ENCODE data around the gene CISD1. TPM values are rescaled to one million over a fixed set of nuclear protein-coding genes. Genes with fewer than 3 reads are reported as not detected.
"Not testable (repeated sequence)": the region's sequence is repeated elsewhere in the genome, so short reads cannot be mapped to it uniquely, and the experiment has no call there.

CISD1 gene
- total and polyA plus RNA-seq, 10 donors: 7.1 to 26.5 (median 19.3) TPM

DNA sequence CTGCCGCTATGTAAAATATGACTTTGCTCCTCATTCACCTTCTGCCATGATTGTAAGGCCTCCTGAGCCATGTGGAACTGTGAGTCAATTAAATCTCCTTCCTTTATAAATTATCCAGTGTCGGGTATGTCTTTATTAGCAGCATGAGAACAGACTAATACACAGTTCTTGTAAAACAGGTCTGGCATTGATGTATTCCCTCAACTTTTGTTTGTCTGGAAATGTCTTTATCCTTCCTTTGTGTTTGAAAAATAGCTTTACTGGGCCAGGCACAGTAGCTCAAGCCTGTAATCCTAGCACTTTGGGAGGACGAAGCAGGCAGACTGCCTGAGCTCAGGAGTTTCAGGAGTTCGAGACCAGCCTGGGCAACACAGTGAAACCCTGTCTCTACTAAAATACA lies 15.8 kb upstream of the CISD1 start:
- TF ChIP-seq, protein P1, sequence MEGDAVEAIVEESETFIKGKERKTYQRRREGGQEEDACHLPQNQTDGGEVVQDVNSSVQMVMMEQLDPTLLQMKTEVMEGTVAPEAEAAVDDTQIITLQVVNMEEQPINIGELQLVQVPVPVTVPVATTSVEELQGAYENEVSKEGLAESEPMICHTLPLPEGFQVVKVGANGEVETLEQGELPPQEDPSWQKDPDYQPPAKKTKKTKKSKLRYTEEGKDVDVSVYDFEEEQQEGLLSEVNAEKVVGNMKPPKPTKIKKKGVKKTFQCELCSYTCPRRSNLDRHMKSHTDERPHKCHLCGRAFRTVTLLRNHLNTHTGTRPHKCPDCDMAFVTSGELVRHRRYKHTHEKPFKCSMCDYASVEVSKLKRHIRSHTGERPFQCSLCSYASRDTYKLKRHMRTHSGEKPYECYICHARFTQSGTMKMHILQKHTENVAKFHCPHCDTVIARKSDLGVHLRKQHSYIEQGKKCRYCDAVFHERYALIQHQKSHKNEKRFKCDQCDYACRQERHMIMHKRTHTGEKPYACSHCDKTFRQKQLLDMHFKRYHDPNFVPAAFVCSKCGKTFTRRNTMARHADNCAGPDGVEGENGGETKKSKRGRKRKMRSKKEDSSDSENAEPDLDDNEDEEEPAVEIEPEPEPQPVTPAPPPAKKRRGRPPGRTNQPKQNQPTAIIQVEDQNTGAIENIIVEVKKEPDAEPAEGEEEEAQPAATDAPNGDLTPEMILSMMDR (IDR thresholded peaks at IDR 0.05 in 8 of 11, conservative IDR thresholded peaks at IDR 0.05 in 3 of 11): no peak
- no peak for TF ChIP-seq POLR2AphosphoS5 (IDR thresholded peaks at IDR 0.05)
- no peak for TF ChIP-seq POLR2A (IDR thresholded peaks at IDR 0.05)
- H3K4me1 ChIP-seq: no peaks in the 10 kb centered on the region
- 86 to 100% (median 90%) methylated on average over 4 of the region's 4 CpGs for WGBS, 5 donors

DNA sequence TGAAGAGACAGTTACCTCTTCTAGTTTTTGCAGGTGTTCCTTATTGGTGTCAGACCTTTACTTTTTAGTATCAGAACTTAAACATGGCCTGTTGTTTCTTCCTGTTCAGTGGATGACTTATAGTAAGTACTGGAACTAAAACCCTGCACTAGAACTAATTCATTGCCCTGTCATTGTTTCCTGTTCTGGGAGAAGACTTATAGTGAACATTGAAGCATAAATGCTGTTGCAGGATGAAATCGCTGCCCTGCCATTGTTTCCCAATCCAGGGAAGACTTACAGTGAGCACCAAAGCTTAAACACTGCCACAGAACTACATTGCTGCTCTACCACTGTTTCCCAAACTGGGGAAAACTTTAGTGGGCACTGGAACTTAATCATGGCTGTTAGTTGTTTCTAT lies 14.3 kb upstream of the CISD1 start:
- peaks cover 0 to 5% (median 0%) of the 10 kb centered on the region in 6 donors for H3K4me1 ChIP-seq
- H3K27ac ChIP-seq: no peak overlapping the region
- 21 to 97% (median 52%) methylated on average over 1 of the region's 1 CpG for WGBS, 5 donors
- H3K4me3 ChIP-seq: no peak overlapping the region
- H3K27me3 ChIP-seq (replicated peaks in 1 of 7): no peaks in the 10 kb centered on the region
- peaks cover 0 to 13% (median 5%) of the 10 kb centered on the region in 8 donors for H3K9me3 ChIP-seq
- no peak for DNase-seq
- intact Hi-C loops (cut with DNase I; ENCODE audit: low total_unique reads): no loop called here
- TF ChIP-seq, protein P1 (IDR thresholded peaks at IDR 0.05 in 8 of 11, conservative IDR thresholded peaks at IDR 0.05 in 3 of 11): no peak
- TF ChIP-seq POLR2AphosphoS5 (IDR thresholded peaks at IDR 0.05): no peak
- no peak for TF ChIP-seq POLR2A (IDR thresholded peaks at IDR 0.05)
- H3K36me3 ChIP-seq: peaks cover 0 to 13% (median 0%) of the 10 kb centered on the region in 6 donors

More for the DNA sequence above, 15.8 kb upstream of the CISD1 start:
- intact Hi-C loops (cut with DNase I; ENCODE audit: low total_unique reads): no loop called here
- DNase-seq: no peak
- Histone ChIP-seq H3K4me3 (no peak overlapping the region), H3K36me3 (peaks cover 0 to 13% (median 0%) of the 10 kb centered on the region in 6 donors), H3K9me3 (peaks cover 0 to 13% (median 5%) of the 10 kb centered on the region in 8 donors), H3K27ac (no peak overlapping the region), H3K27me3 (replicated peaks in 1 of 7) (no peaks in the 10 kb centered on the region)

GRCh38 chr10:58256013-58256780 lies 12.8 kb upstream of the CISD1 start:
- H3K27ac ChIP-seq; DNase-seq; intact Hi-C loops (cut with DNase I; ENCODE audit: low total_unique reads); H3K27me3 ChIP-seq (replicated peaks in 1 of 7); H3K4me3 ChIP-seq: not testable (repeated sequence)
- Histone ChIP-seq H3K9me3 (peaks cover 0 to 13% (median 5%) of the 10 kb centered on the region in 8 donors), H3K36me3 (peaks cover 0 to 13% (median 0%) of the 10 kb centered on the region in 6 donors), H3K4me1 (peaks cover 0 to 19% (median 3%) of the 10 kb centered on the region in 6 donors)
- 93 to 99% (median 93%) methylated on average over 7 of the region's 7 CpGs for WGBS, 5 donors

DNA sequence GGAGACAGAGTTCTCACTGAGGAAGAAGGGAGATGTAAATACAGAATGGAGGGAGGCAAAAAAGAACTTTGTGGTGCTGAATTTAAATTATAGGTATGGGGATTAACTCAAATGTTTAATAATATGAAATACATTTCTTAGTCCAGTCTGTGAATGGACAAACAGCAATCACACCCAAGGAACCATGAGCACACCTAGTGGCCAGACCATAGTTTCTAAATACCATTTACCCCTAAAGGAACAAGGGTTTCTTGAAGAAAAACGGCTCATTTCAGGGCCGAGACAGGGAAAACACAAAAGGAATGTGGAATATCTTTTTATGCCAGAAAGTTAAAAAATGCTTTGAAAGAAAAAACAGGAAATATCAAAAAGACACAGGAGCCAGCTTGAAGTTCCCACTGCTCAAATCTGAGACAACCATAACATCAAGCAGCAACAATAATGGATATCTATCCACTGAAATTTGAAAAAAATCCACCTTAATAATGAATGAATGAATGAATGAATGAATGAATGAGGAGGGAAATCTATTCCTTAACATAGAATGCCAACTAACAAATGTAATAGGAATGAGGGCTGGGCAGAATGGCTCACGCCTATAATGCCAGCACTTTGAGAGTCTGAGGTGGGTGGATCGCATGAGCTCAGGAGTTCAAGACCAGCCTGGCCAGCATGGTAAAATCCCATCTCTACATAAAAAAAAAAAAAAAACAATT lies 9.8 kb upstream of the CISD1 start:
- H3K4me1 ChIP-seq: peaks cover 3 to 47% (median 12%) of the 10 kb centered on the region in 6 donors

More for the DNA sequence above, 9.8 kb upstream of the CISD1 start:
- H3K9me3 ChIP-seq: no peaks in the 10 kb centered on the region
- no peak overlapping the region for H3K27ac ChIP-seq
- DNase-seq: no peak
- 92 to 96% (median 95%) methylated on average over 4 of the region's 4 CpGs for WGBS, 5 donors
- no peak overlapping the region for H3K4me3 ChIP-seq
- TF ChIP-seq, protein P1 (IDR thresholded peaks at IDR 0.05 in 8 of 11, conservative IDR thresholded peaks at IDR 0.05 in 3 of 11): no peak
- TF ChIP-seq POLR2A (IDR thresholded peaks at IDR 0.05) (no peak), POLR2AphosphoS5 (IDR thresholded peaks at IDR 0.05) (no peak)
- intact Hi-C loops (cut with DNase I; ENCODE audit: low total_unique reads): no loop called here
- peaks cover 0 to 13% (median 0%) of the 10 kb centered on the region in 6 donors for H3K36me3 ChIP-seq
- H3K27me3 ChIP-seq (replicated peaks in 1 of 7): no peaks in the 10 kb centered on the region

All from spleen (tissue), 11 donors.